Liver (tissue), 3 donors: ENCODE measurements around the gene MYBPC2.

Experiments
- EGR1 ChIP-seq, 2 donors: IDR thresholded peaks; 2 replicates each; pipeline ENCODE4 v1.6.1; 2016 to 2018; ENCODE audit warnings: antibody characterized with exemption in 2 of 2, low read depth in 2 of 2
- GABPA ChIP-seq, 2 donors: IDR thresholded peaks in 1 of 2; conservative IDR thresholded peaks in 1 of 2; 2 replicates each; pipeline ENCODE4 v1.6.1; 2016; ENCODE audit warnings: antibody characterized with exemption in 2 of 2, mild to moderate bottlenecking in 1 of 2, moderate library complexity in 1 of 2
- HNF4A ChIP-seq, 2 donors: conservative IDR thresholded peaks; 2 replicates each; pipeline ENCODE4 v1.6.1; 2016; ENCODE audit warnings: antibody characterized with exemption in 2 of 2, mild to moderate bottlenecking in 2 of 2
- HNF4G ChIP-seq: IDR thresholded peaks from 2 replicates; pipeline ENCODE4 v1.6.1; 2016; ENCODE audit warnings: antibody characterized with exemption
- JUND ChIP-seq, 2 donors: IDR thresholded peaks; 2 replicates each; pipeline ENCODE4 v1.6.1; 2016; ENCODE audit warnings: antibody characterized with exemption in 2 of 2
- RAD21 ChIP-seq, 2 donors: IDR thresholded peaks; 2 replicates each; pipeline ENCODE4 v1.6.1; 2016; ENCODE audit warnings: antibody characterized with exemption in 2 of 2, mild to moderate bottlenecking in 2 of 2
- REST ChIP-seq: IDR thresholded peaks from 2 replicates; pipeline ENCODE4 v1.6.1; 2016; ENCODE audit warnings: antibody characterized with exemption, mild to moderate bottlenecking
- TAF1 ChIP-seq: conservative IDR thresholded peaks from 2 replicates; pipeline ENCODE4 v1.6.1; 2016; ENCODE audit warnings: antibody characterized with exemption, mild to moderate bottlenecking
- YY1 ChIP-seq: IDR thresholded peaks from 2 replicates; pipeline ENCODE4 v1.6.1; 2016; ENCODE audit warnings: antibody characterized with exemption, mild to moderate bottlenecking
- TF ChIP-seq, protein P1 (sequence below): fragments of 150-350 bp; IDR thresholded peaks from 2 replicates; pipeline ENCODE4 v1.5.1; 2017; ENCODE audit warnings: improper control_type of control experiment, low read depth, low read length; ENCODE audit not compliant: missing input control
- donor health status: healthy.
- donor health status: healthy.

DNA sequence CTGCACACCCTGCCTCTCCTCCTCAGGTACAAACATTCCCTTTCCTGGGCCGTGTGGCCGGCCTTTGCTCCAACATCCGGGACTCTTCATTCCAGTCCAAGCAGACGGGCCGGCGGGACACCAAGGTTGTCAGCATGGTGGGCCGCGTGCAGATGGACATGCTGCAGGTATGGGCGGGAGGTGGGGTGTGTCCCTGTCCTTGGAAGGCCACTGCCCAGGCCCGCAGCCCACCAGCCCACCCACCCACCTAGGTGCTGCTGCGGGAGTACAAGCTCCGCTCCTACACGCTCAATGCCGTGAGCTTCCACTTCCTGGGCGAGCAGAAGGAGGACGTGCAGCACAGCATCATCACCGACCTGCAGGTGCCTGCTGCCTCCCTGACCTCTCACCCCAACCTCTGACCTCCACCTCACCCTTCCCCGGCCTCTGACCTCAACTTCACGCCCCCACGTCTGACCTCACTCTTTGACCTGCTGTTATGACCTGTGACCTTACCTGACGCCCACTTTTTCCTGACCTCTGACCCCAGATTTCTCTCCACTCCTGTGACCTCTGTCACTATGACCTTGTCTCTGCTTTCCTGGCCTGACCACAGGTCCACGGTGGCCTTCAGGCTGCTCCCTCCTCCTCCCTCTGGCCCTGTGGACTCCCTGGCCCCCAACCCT lies 26.4 kb upstream of the MYBPC2 start:
- TF ChIP-seq RAD21 (IDR thresholded peaks at IDR 0.05) (no peak), GABPA (IDR thresholded peaks at IDR 0.05 in 1 of 2, conservative IDR thresholded peaks at IDR 0.05 in 1 of 2) (no peak), HNF4G (no peak), EGR1 (IDR thresholded peaks at IDR 0.05; ENCODE audit: low read depth in 2 of 2) (no peak), TAF1 (no peak), YY1 (no peak), REST (no peak), JUND (IDR thresholded peaks at IDR 0.05) (no peak), HNF4A (conservative IDR thresholded peaks at IDR 0.05) (no peak)
- TF ChIP-seq, protein P1, sequence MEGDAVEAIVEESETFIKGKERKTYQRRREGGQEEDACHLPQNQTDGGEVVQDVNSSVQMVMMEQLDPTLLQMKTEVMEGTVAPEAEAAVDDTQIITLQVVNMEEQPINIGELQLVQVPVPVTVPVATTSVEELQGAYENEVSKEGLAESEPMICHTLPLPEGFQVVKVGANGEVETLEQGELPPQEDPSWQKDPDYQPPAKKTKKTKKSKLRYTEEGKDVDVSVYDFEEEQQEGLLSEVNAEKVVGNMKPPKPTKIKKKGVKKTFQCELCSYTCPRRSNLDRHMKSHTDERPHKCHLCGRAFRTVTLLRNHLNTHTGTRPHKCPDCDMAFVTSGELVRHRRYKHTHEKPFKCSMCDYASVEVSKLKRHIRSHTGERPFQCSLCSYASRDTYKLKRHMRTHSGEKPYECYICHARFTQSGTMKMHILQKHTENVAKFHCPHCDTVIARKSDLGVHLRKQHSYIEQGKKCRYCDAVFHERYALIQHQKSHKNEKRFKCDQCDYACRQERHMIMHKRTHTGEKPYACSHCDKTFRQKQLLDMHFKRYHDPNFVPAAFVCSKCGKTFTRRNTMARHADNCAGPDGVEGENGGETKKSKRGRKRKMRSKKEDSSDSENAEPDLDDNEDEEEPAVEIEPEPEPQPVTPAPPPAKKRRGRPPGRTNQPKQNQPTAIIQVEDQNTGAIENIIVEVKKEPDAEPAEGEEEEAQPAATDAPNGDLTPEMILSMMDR: no peak
